Measurements from ENCODE around the gene LBP.

DNA sequence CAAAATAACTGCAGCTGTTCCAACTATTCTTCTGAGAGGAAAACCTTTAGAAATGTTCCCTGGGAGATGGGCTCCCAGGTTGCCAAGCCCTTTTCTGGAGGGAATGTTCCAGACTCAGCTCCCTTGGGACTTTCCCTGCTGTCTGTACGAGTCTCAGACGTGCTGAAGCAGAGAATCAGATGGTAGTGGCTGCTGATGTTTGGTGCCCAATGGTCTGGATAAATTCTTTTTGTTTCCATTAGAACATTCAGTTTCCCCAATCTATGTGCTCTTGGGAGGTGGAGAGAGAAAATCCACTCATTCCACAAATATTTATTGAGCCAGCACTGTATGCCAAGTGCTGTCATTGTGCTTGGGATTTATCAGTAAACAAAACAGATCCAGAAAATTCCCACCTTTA is 48.9 kb downstream of the LBP start:
- TF ChIP-seq, protein P1, sequence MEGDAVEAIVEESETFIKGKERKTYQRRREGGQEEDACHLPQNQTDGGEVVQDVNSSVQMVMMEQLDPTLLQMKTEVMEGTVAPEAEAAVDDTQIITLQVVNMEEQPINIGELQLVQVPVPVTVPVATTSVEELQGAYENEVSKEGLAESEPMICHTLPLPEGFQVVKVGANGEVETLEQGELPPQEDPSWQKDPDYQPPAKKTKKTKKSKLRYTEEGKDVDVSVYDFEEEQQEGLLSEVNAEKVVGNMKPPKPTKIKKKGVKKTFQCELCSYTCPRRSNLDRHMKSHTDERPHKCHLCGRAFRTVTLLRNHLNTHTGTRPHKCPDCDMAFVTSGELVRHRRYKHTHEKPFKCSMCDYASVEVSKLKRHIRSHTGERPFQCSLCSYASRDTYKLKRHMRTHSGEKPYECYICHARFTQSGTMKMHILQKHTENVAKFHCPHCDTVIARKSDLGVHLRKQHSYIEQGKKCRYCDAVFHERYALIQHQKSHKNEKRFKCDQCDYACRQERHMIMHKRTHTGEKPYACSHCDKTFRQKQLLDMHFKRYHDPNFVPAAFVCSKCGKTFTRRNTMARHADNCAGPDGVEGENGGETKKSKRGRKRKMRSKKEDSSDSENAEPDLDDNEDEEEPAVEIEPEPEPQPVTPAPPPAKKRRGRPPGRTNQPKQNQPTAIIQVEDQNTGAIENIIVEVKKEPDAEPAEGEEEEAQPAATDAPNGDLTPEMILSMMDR (conservative IDR thresholded peaks at IDR 0.05; ENCODE audit: low read depth, low read length), result no peak
- no peak for TF ChIP-seq EZH2 (IDR thresholded peaks at IDR 0.05; ENCODE audit: borderline replicate concordance, low read depth, low read length, poor library complexity, severe bottlenecking)

Measured in A673 (cell line).